HuH-7 (cell line): ENCODE measurements around the gene PARD3B.

Experiments used
- DNase-seq: peaks from one replicate; pipeline ENCODE4 v3.0.0; 2011; ENCODE audit warnings: low spot score

PARD3B gene

DNA sequence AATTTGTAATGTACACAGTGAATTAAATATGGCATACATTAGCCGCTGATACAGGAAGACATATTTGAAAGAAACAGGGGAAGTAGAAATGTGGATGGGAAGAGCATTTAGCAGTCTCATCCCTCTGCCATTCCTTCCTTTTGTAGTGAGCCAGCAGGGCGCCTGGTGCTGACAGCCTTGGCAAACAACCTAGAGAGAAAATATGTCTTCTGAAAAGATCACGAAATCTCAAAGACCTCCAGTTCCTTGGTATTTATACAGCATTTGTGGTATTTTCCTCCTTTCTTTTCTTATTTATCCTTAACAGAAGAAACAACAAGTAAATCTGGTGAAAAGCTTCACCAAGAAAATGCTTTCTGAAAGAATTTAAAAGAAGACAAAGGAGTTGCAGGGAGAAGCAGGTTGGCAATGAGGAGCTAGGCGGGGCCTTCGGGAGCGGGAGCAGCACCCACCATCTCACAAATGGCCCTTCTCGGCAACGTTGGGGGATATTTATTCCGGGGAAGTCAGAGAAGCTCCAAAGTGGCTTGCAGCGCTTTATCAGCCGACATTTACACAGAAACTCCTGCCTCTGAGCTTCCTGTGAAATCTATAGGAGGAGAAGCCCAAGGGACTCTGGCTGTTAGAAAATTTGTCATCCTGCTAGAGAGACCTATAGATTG is 731.0 kb downstream of the PARD3B start:
- DNase-seq = no peak

- no peak for DNase-seq
These were observed 735.4 kb downstream of the PARD3B start for GRCh38 chr2:205280596-205281236.

DNA sequence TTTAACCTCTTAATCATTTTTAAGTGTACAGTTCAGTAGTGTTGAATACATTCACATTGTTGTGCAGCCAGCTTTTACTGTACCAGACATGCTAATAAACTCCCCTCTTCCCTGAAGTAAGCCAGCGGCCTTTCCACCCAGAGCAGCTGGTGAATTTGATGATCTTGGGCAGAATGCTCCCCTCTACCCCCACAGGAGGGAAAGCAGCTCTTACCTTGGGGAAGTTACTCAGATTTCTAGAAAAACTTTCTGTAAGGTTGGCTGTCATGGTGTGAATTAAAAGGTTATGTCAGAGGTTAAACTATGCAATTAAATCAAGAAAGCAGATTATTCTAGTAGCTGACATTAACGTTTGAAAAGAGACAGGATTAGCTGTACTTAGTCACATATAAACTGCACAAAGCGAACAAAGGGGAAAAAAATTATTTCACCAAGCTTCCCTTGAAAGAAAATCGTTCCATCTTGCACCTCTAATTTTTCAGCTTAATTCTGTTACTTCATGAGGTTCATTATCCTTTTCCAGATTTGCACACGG is 738.5 kb downstream of the PARD3B start:
- DNase-seq = no peak

GRCh38 chr2:205284334-205284733 is 739.1 kb downstream of the PARD3B start:
- no peak for DNase-seq

- no peak for DNase-seq
These were observed 742.0 kb downstream of the PARD3B start for GRCh38 chr2:205287316-205287715.

GRCh38 chr2:205288686-205289085 is 743.4 kb downstream of the PARD3B start:
- DNase-seq = no peak

DNA sequence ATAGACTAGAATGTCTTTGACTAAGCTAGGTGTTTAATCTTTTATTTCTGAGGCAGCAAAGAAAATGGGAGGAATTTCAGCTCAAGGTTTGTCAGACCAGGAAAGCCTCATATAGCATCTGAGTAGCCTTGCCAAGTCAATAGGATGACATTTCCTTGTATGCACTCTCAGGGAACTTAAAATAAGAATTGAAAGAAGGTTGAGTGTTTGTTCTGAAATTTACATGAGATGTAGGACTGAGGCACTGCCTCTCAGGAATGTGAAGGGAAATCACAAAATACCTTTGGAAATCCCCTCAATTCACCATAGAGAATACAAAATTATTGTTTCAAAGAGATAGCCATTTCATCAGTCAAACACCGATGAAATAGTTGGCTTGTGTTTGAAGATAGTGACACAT is 745.0 kb downstream of the PARD3B start:
- no peak for DNase-seq

GRCh38 chr2:205292665-205293295 is 747.5 kb downstream of the PARD3B start:
- no peak for DNase-seq

DNA sequence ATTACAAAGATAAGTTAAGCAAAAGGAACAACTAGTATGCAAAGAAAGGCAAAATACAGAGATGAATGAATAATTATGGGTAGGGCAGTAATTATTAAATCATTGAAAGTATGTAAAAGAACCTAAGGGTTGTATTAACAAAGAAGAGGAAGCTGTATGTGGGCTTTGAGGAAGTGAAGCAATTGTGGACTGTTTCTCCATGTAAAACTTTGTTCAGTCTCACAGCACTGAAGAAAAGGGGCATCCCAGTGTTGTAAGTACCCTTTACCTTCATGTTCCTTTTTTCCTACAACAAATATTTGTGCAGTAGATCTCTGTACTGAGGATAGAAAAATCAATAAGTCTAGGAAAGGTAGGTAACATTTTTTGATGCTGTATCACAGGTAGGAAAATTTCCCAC is 748.3 kb downstream of the PARD3B start:
- DNase-seq = no peak

- no peak for DNase-seq
These were observed 751.7 kb downstream of the PARD3B start for GRCh38 chr2:205296959-205297358.

DNA sequence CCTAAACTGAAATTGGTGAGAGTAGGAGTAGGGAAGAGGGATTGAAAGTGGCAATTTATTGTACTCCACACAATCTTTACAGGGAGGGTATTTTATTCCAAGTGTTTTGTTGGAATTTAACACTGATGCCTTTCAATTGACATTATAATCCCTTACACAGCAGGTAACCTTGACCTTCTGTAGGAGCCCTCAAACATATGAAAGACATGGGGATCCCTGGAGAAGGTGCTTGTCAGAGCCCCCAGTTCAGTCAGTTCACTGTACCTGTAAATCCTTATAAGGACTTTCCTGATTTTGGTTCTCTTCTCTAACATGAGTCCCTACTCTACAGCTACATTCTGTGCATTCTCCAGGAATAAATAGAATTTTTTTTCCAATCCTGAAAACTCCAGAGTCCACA is 752.1 kb downstream of the PARD3B start:
- no peak for DNase-seq

DNA sequence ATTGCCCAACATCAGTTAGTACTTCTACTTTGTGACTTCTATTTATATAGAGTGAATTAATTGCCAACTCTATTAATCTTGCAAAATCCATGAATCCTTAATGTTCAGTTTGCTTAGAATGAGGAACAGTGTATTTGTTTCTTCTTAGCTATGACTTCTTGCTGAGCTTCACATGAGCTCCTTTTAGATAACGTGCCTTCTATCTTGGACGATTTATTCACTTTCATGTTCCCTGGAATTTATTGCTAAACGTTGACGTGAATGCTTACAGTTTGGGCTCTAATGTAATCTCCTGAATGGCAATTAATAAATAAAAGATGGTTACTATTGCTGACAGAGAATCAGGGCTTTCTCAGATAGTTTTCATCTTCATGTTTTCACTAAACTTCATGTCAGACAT is 752.6 kb downstream of the PARD3B start:
- DNase-seq = no peak

GRCh38 chr2:205311201-205311600 is 765.9 kb downstream of the PARD3B start:
- DNase-seq = no peak

- DNase-seq = no peak
These were observed 776.0 kb downstream of the PARD3B start for GRCh38 chr2:205321231-205321630.

GRCh38 chr2:205323929-205324328 is 778.7 kb downstream of the PARD3B start:
- no peak for DNase-seq

DNA sequence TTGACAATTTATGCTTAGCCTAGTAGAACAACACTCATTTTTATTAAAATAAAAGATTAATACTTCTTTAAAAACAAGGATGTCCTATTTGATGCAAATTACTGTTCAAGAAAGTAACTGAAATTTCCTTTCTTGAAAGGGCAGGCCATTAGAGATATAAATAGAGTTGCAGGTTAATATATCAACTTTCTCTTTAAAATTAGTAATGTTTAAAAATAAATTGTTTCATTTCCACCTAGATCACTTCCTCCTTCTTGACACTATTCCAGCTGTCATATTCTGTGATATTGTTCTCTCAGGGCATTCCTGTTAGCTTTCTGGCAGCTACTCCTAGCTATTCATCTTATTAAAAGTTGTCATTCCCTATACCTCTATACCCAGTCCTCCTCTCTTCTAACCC is 779.1 kb downstream of the PARD3B start:
- DNase-seq = no peak

DNA sequence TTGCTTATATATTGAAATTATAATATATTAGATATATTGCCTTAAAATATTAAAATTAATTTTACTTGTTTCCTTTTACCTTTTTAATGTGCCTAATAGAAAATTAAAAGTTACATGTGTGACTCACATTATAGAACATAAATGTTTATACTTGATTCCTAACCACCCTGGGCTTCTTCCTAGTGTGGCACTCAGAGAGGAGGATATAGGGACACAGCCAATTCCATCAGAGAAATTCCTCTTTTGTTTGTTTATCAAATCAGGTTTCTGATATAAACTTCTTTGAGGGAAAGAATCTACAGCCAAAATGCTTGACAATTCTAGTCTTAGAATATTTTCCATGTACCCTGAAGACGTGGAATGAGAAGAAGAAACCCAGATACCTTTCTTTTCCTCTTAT is 788.1 kb downstream of the PARD3B start:
- DNase-seq = no peak

DNA sequence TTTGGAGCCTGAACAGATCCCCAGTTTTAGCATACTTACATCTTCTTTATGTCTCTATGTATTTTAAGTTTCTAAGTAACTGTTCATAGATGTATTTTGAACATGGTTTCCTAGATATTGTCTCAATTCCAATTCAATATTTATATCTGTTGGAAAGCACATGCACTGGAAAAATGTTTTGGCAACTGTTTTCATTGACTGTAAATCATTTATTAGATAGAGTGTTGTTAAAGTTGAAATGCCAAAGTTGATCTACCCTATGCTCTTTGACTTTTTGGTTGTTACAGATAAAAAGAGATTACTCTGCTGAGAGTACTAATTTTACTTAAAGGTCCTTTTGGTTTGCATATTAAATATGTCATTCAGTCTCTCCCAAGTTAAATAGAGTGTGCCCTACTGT is 792.0 kb downstream of the PARD3B start:
- no peak for DNase-seq

- DNase-seq = no peak
These were observed 792.9 kb downstream of the PARD3B start for GRCh38 chr2:205338156-205338555.

GRCh38 chr2:205343103-205343502 is 797.8 kb downstream of the PARD3B start:
- DNase-seq = no peak

- no peak for DNase-seq
These were observed 801.4 kb downstream of the PARD3B start for GRCh38 chr2:205346649-205347048.

DNA sequence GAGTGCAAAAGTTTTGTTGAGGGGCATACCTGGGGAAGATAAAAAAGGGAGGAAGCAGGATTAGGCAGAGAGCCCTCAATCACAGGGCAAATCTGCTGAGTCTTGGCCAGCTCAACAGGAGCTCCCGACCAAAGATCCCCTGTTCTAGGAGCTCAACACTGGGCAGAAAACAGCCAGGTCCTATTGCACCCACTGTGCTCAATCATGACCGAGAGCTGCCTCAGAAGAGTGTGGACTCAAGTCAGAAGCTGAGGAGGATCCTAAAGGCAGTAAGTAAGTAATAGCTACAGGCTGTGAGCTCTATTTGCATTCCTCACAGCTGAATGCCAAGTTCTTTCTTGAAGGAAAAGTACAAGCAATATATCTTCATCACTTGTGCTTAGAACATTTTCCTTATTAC is 802.6 kb downstream of the PARD3B start:
- no peak for DNase-seq

- DNase-seq = no peak
These were observed 806.8 kb downstream of the PARD3B start for GRCh38 chr2:205352094-205352493.
